Psoas muscle (tissue), 8 donors: Measurements from ENCODE around the gene PPP2R5E. TPM values are rescaled to one million over a fixed set of nuclear protein-coding genes. Genes with fewer than 3 reads are reported as not detected.

Experiments
- ATAC-seq, 4 donors: fragments of 200-7000 bp; cut with Tn5 transposase; one replicate each; pipeline ENCODE4 v1.9.1; 2020; ENCODE audit warnings: moderate library complexity in 3 of 4, mild to moderate bottlenecking in 2 of 4
- DNase-seq, 2 donors: peaks; one replicate each; pipeline ENCODE4 v3.0.0-alpha.2; 2020
- H3K27ac ChIP-seq: fragments of 200-600 bp; one replicate; pipeline ENCODE4 v1.8.0; 2022
- H3K27me3 ChIP-seq, 3 donors: fragments of 200-600 bp in 1 of 3; one replicate each; pipeline versions ENCODE4 v1.6.1 to v1.8.0; 2013 to 2022; ENCODE audit warnings: low read length in 2 of 3, mild to moderate bottlenecking in 2 of 3, moderate library complexity in 1 of 3; ENCODE audit not compliant: insufficient read depth in 3 of 3
- H3K36me3 ChIP-seq, 2 donors: fragments of 200-600 bp in 1 of 2; one replicate each; pipeline versions ENCODE4 v1.6.1 to v1.8.0; 2013 to 2022; ENCODE audit warnings: low read depth in 1 of 2, mild to moderate bottlenecking in 1 of 2, moderate library complexity in 1 of 2; ENCODE audit not compliant: insufficient read depth in 1 of 2
- H3K4me1 ChIP-seq: fragments of 200-600 bp; one replicate; pipeline ENCODE4 v1.8.0; 2022
- H3K4me3 ChIP-seq: fragments of 200-600 bp; one replicate; pipeline ENCODE4 v1.8.0; 2022; ENCODE audit warnings: mild to moderate bottlenecking
- H3K9me3 ChIP-seq: fragments of 200-600 bp; one replicate; pipeline ENCODE4 v1.8.0; 2022
- CTCF ChIP-seq: fragments of 200-600 bp; IDR thresholded peaks from one replicate; pipeline ENCODE4 v1.8.0; 2022; ENCODE audit warnings: antibody characterized with exemption
- WGBS, 3 donors: extraction: QIAGEN DNeasy Blood & Tissue Kit; methylation state at CpG; one replicate each; pipeline versions ENCODE4 v1.1.6 to v1.1.7; 2013; 5-methylcytosine and 5-hydroxymethylcytosine counted together
- intact Hi-C, 2 donors: fragments of 100-400 bp; cut with DNase I; formaldehyde crosslinking; loops; one replicate each; pipeline versions ENCODE4 v1.11.0 to v1.14.2; 2022
- polyA plus RNA-seq, 3 donors: library from polyadenylated mRNA; stranded (reverse); fragments of 200-250 nt; gene quantifications; one replicate each; pipeline ENCODE4 v1.2.3, GENCODE V29; 2013
- total RNA-seq, 4 donors: library from RNA; stranded (reverse); fragmentation: NEBNext Ultra II Directional in 2 of 4; extraction: Animal tissue kit (Norgen Biotek cat#: 25700) in 2 of 4; gene quantifications; one replicate each; pipeline versions ENCODE4 v1.2.1 to v1.2.4, GENCODE V29; 2021 to 2023
- donor health status: healthy with polysubstance abuse.
- donor health status: DM: no; HTN: no; CAD: no; lungs with moderate emphysema.
- donor health status: Bipolar disorder and iron deficiency.
- donor health status: healthy.
- donor health status: DM: yes; HTN: yes; CAD: no.
- donor health status: DM: no; HTN: no; CAD: no.
- donor health status: DM: no; HTN: no; CAD: no.
- donor health status: DM: yes; HTN: yes; CAD: no.

PPP2R5E gene
- total and polyA plus RNA-seq, 7 donors = 10.8 to 35.0 (median 29.3) TPM

- Histone ChIP-seq H3K27me3 (no peaks in the 10 kb centered on the region), H3K9me3 (no peaks in the 10 kb centered on the region), H3K36me3 (peaks cover 3 to 57% of the 10 kb centered on the region in 2 donors), H3K4me1 (no peaks in the 10 kb centered on the region), H3K27ac (no peak overlapping the region), H3K4me3 (no peak overlapping the region)
- WGBS, 3 donors = 51 to 73% (median 53%) methylated on average over 1 of the region's 1 CpG
- no peak for ATAC-seq
- DNase-seq = no peak
- intact Hi-C loops = no loop called here
- TF ChIP-seq CTCF = no peak
These were observed 150.9 kb downstream of the PPP2R5E start for GRCh38 chr14:63392236-63392635.

GRCh38 chr14:63388766-63389431 lies 154.3 kb downstream of the PPP2R5E start:
- peak; percentile 81 for TF ChIP-seq CTCF
- Histone ChIP-seq H3K36me3 (peaks cover 3 to 76% of the 10 kb centered on the region in 2 donors), H3K27ac (no peak overlapping the region), H3K4me3 (no peak overlapping the region), H3K9me3 (no peaks in the 10 kb centered on the region), H3K27me3 (no peaks in the 10 kb centered on the region), H3K4me1 (no peaks in the 10 kb centered on the region)
- intact Hi-C loops = loop anchor here (2.0 to 10.0 kb wide), 3 partner anchors 154 to 246 kb away; partner anchors contain the start of gene PPP2R5E (in 1 of the 2)
- WGBS, 3 donors = 56 to 58% (median 57%) methylated on average over 8 of the region's 8 CpGs
- peak; percentile 62 to 72 for DNase-seq
- ATAC-seq = peak; percentile 74 to 96 (median 92)

GRCh38 chr14:63387711-63388110 lies 155.5 kb downstream of the PPP2R5E start:
- intact Hi-C loops = loop anchor here (2.0 to 10.0 kb wide), 3 partner anchors 155 to 247 kb away; partner anchors contain the start of gene PPP2R5E (in 1 of the 2)
- H3K27ac ChIP-seq = no peak overlapping the region
- WGBS, 3 donors = 79 to 82% (median 82%) methylated on average over 5 of the region's 5 CpGs
- no peak overlapping the region for H3K4me3 ChIP-seq
- H3K36me3 ChIP-seq = peaks cover 3 to 77% of the 10 kb centered on the region in 2 donors
- H3K9me3 ChIP-seq = no peaks in the 10 kb centered on the region
- no peak for DNase-seq
- no peak for ATAC-seq
- no peak for TF ChIP-seq CTCF
- no peaks in the 10 kb centered on the region for H3K27me3 ChIP-seq
- no peaks in the 10 kb centered on the region for H3K4me1 ChIP-seq

GRCh38 chr14:63383776-63384367 lies 159.3 kb downstream of the PPP2R5E start:
- ATAC-seq = no peak
- Histone ChIP-seq H3K9me3 (no peaks in the 10 kb centered on the region), H3K27me3 (no peaks in the 10 kb centered on the region), H3K4me3 (no peak overlapping the region), H3K36me3 (peaks cover 10 to 68% of the 10 kb centered on the region in 2 donors), H3K27ac (no peak overlapping the region), H3K4me1 (no peaks in the 10 kb centered on the region)
- no peak for TF ChIP-seq CTCF
- no peak for DNase-seq
- intact Hi-C loops = loop anchor here in 1 of 2 donors (10.0 kb wide), 1 partner anchor 251 kb away; no protein-coding TSS in a partner anchor
- 77 to 85% (median 82%) methylated on average over 4 of the region's 4 CpGs for WGBS, 3 donors
